ENCODE data around the gene ARFRP1. TPM values are rescaled to one million over a fixed set of nuclear protein-coding genes. Genes with fewer than 3 reads are reported as not detected.
A peak's percentile ranks its signal among the peaks of the same experiment; 100 is the strongest.

ARFRP1 gene
- total and polyA plus RNA-seq, 2 experiments from 2014 or later, result 16.7 to 24.6 TPM

DNA sequence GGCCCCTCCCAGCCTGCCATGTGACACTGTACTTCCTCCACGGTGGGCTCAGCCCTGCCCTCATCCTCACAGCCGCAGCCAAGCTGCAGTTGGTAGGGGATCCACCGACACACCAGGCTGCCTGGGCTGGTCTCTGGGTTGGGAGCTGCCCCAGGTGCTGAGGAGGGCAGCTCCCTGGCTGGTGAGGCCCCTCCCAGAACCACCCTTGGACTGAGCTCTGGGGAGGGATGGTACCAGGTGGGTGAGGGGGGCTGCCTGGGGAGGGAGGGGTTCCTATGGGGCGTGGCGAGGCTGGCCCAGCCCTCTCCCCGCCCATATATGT lies 11.5 kb downstream of the ARFRP1 start (continued):
- TF ChIP-seq, protein P1, sequence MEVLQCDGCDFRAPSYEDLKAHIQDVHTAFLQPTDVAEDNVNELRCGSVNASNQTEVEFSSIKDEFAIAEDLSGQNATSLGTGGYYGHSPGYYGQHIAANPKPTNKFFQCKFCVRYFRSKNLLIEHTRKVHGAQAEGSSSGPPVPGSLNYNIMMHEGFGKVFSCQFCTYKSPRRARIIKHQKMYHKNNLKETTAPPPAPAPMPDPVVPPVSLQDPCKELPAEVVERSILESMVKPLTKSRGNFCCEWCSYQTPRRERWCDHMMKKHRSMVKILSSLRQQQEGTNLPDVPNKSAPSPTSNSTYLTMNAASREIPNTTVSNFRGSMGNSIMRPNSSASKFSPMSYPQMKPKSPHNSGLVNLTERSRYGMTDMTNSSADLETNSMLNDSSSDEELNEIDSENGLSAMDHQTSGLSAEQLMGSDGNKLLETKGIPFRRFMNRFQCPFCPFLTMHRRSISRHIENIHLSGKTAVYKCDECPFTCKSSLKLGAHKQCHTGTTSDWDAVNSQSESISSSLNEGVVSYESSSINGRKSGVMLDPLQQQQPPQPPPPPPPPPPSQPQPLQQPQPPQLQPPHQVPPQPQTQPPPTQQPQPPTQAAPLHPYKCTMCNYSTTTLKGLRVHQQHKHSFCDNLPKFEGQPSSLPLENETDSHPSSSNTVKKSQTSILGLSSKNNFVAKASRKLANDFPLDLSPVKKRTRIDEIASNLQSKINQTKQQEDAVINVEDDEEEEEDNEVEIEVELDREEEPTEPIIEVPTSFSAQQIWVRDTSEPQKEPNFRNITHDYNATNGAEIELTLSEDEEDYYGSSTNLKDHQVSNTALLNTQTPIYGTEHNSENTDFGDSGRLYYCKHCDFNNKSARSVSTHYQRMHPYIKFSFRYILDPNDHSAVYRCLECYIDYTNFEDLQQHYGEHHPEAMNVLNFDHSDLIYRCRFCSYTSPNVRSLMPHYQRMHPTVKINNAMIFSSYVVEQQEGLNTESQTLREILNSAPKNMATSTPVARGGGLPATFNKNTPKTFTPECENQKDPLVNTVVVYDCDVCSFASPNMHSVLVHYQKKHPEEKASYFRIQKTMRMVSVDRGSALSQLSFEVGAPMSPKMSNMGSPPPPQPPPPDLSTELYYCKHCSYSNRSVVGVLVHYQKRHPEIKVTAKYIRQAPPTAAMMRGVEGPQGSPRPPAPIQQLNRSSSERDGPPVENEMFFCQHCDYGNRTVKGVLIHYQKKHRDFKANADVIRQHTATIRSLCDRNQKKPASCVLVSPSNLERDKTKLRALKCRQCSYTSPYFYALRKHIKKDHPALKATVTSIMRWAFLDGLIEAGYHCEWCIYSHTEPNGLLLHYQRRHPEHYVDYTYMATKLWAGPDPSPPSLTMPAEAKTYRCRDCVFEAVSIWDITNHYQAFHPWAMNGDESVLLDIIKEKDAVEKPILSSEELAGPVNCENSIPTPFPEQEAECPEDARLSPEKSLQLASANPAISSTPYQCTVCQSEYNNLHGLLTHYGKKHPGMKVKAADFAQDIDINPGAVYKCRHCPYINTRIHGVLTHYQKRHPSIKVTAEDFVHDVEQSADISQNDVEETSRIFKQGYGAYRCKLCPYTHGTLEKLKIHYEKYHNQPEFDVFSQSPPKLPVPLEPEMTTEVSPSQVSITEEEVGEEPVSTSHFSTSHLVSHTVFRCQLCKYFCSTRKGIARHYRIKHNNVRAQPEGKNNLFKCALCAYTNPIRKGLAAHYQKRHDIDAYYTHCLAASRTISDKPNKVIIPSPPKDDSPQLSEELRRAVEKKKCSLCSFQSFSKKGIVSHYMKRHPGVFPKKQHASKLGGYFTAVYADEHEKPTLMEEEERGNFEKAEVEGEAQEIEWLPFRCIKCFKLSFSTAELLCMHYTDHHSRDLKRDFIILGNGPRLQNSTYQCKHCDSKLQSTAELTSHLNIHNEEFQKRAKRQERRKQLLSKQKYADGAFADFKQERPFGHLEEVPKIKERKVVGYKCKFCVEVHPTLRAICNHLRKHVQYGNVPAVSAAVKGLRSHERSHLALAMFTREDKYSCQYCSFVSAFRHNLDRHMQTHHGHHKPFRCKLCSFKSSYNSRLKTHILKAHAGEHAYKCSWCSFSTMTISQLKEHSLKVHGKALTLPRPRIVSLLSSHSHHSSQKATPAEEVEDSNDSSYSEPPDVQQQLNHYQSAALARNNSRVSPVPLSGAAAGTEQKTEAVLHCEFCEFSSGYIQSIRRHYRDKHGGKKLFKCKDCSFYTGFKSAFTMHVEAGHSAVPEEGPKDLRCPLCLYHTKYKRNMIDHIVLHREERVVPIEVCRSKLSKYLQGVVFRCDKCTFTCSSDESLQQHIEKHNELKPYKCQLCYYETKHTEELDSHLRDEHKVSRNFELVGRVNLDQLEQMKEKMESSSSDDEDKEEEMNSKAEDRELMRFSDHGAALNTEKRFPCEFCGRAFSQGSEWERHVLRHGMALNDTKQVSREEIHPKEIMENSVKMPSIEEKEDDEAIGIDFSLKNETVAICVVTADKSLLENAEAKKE (CRISPR knock-in tag; IDR thresholded peaks at IDR 0.05), result no peak

DNA sequence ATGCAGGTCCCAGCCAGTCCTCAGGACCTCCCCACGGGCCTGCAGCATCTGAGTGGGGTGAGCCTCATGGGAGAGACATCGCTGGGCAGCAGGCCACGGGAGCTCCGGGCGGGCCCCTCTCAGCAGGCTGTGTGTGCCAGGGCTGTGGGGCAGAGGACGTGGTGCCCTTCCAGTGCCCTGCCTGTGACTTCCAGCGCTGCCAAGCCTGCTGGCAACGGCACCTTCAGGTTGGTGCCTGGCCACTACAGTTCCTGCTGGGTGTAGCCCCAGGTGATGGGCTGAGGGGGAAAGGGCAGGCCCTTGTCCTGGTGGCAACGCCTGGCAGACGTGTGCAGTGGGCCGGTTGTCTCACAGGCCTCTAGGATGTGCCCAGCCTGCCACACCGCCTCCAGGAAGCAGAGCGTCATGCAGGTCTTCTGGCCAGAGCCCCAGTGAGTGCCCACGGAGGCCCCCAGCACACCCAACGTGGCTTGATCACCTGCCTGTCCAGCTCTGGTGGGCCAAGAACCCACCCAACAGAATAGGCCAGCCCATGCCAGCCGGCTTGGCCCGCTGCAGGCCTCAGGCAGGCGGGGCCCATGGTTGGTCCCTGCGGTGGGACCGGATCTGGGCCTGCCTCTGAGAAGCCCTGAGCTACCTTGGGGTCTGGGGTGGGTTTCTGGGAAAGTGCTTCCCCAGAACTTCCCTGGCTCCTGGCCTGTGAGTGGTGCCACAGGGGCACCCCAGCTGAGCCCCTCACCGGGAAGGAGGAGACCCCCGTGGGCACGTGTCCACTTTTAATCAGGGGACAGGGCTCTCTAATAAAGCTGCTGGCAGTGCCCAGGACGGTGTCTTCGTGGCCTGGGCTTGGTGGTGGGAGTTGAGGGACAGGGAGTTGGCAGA lies 12.1 kb downstream of the ARFRP1 start:
- no peak overlapping the region for H3K27ac ChIP-seq (ENCODE audit: low read depth)
- no peaks in the 10 kb centered on the region for H3K4me1 ChIP-seq (ENCODE audit: insufficient read depth)
- ATAC-seq (no peak), DNase-seq (ENCODE audit: low spot score) (no peak)
- no peak overlapping the region for H2AFZ ChIP-seq
- H3F3A ChIP-seq (replicated peaks; ENCODE audit: low read depth), result peaks cover 4% of the 10 kb centered on the region; the same call in 1 of the 2 replicates
- H4K20me1 ChIP-seq (replicated peaks; ENCODE audit: insufficient read depth), result no peaks in the 10 kb centered on the region
- H3K4me1 Mint-ChIP-seq, result peaks cover 3% of the 10 kb centered on the region; the same call in 2 of the 3 replicates
- peaks cover 14% of the 10 kb centered on the region; the same call in 2 of the 3 replicates for H3K9me3 Mint-ChIP-seq
- no peaks in the 10 kb centered on the region for H3K9me2 ChIP-seq (ENCODE audit: insufficient read depth)
- H3K36me3 ChIP-seq (ENCODE audit: insufficient read depth), result no peaks in the 10 kb centered on the region
- peak overlapping the region; percentile 61; the same call in 2 of the 3 replicates for H3K4me3 Mint-ChIP-seq
- H3K27me3 ChIP-seq (ENCODE audit: insufficient read depth), result no peaks in the 10 kb centered on the region
- H3K4me3 ChIP-seq, result peak overlapping the region; percentile 65
- H3K27me3 Mint-ChIP-seq (ENCODE audit: insufficient read depth, low read depth, poor library complexity), result peaks cover 32% of the 10 kb centered on the region
- peak overlapping the region; percentile 88 for H3K4me2 ChIP-seq
- peaks cover 27% of the 10 kb centered on the region for H3K36me3 Mint-ChIP-seq (ENCODE audit: low read depth)
- no peak overlapping the region for H3K27ac Mint-ChIP-seq
- no peaks in the 10 kb centered on the region for H3K79me2 ChIP-seq (replicated peaks; ENCODE audit: insufficient read depth)
- TF ChIP-seq JUNB (IDR thresholded peaks at IDR 0.05; ENCODE audit: unreplicated experiment) (no peak), EZH2 (IDR thresholded peaks at IDR 0.05; ENCODE audit: low read depth, unreplicated experiment) (no peak), EZH2phosphoT487 (IDR thresholded peaks at IDR 0.05; ENCODE audit: unreplicated experiment) (no peak), POLR2AphosphoS5 (IDR thresholded peaks at IDR 0.05; ENCODE audit: low read depth) (no peak), STAT1 (IDR thresholded peaks at IDR 0.05; ENCODE audit: unreplicated experiment) (no peak), ZNF114 (CRISPR knock-in tag; IDR thresholded peaks at IDR 0.05) (no peak), ZNF331 (CRISPR knock-in tag; IDR thresholded peaks at IDR 0.05; ENCODE audit: low read depth) (no peak), CREB1 (CRISPR knock-in tag; IDR thresholded peaks at IDR 0.05; ENCODE audit: low read depth) (no peak), NANOG (IDR thresholded peaks at IDR 0.05; ENCODE audit: borderline replicate concordance) (no peak)
- TF ChIP-seq, protein P2, sequence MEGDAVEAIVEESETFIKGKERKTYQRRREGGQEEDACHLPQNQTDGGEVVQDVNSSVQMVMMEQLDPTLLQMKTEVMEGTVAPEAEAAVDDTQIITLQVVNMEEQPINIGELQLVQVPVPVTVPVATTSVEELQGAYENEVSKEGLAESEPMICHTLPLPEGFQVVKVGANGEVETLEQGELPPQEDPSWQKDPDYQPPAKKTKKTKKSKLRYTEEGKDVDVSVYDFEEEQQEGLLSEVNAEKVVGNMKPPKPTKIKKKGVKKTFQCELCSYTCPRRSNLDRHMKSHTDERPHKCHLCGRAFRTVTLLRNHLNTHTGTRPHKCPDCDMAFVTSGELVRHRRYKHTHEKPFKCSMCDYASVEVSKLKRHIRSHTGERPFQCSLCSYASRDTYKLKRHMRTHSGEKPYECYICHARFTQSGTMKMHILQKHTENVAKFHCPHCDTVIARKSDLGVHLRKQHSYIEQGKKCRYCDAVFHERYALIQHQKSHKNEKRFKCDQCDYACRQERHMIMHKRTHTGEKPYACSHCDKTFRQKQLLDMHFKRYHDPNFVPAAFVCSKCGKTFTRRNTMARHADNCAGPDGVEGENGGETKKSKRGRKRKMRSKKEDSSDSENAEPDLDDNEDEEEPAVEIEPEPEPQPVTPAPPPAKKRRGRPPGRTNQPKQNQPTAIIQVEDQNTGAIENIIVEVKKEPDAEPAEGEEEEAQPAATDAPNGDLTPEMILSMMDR (conservative IDR thresholded peaks at IDR 0.05; ENCODE audit: low read depth in 2 of 2), result no peak
- TF ChIP-seq, protein P3, sequence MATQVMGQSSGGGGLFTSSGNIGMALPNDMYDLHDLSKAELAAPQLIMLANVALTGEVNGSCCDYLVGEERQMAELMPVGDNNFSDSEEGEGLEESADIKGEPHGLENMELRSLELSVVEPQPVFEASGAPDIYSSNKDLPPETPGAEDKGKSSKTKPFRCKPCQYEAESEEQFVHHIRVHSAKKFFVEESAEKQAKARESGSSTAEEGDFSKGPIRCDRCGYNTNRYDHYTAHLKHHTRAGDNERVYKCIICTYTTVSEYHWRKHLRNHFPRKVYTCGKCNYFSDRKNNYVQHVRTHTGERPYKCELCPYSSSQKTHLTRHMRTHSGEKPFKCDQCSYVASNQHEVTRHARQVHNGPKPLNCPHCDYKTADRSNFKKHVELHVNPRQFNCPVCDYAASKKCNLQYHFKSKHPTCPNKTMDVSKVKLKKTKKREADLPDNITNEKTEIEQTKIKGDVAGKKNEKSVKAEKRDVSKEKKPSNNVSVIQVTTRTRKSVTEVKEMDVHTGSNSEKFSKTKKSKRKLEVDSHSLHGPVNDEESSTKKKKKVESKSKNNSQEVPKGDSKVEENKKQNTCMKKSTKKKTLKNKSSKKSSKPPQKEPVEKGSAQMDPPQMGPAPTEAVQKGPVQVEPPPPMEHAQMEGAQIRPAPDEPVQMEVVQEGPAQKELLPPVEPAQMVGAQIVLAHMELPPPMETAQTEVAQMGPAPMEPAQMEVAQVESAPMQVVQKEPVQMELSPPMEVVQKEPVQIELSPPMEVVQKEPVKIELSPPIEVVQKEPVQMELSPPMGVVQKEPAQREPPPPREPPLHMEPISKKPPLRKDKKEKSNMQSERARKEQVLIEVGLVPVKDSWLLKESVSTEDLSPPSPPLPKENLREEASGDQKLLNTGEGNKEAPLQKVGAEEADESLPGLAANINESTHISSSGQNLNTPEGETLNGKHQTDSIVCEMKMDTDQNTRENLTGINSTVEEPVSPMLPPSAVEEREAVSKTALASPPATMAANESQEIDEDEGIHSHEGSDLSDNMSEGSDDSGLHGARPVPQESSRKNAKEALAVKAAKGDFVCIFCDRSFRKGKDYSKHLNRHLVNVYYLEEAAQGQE (IDR thresholded peaks at IDR 0.05; ENCODE audit: unreplicated experiment), result no peak
